Type B pancreatic cell (in vitro differentiated cells): ENCODE data around the gene EIF3I. TPM values are rescaled to one million over a fixed set of nuclear protein-coding genes. Genes with fewer than 3 reads are reported as not detected.
A peak's percentile ranks its signal among the peaks of the same experiment; 100 is the strongest.

Experiments
- DNase-seq: peaks from one replicate; pipeline ENCODE4 v3.0.0; 2021; ENCODE audit warnings: mixed read lengths; ENCODE audit not compliant: unreplicated experiment; ENCODE audit errors: extremely low spot score
- H3K27ac Mint-ChIP-seq: 2 replicates; pipeline ENCODE4 v1.8.0; 2021; ENCODE audit warnings: mild to moderate bottlenecking, mixed read lengths
- H3K27me3 Mint-ChIP-seq: 2 replicates; pipeline ENCODE4 v1.8.0; 2021; ENCODE audit warnings: mixed read lengths
- H3K36me3 Mint-ChIP-seq: 2 replicates; pipeline ENCODE4 v1.8.0; 2021; ENCODE audit warnings: mixed read lengths
- H3K4me1 Mint-ChIP-seq: one replicate; pipeline ENCODE4 v1.8.0; 2021; ENCODE audit warnings: mixed read lengths; ENCODE audit not compliant: unreplicated experiment
- H3K4me3 Mint-ChIP-seq: 2 replicates; pipeline ENCODE4 v1.8.0; 2021; ENCODE audit warnings: mild to moderate bottlenecking, mixed read lengths
- H3K9me3 Mint-ChIP-seq: 2 replicates; pipeline ENCODE4 v1.8.0; 2021; ENCODE audit warnings: mixed read lengths
- total RNA-seq: library from RNA; stranded (reverse); gene quantifications from 2 replicates; pipeline ENCODE4 v1.2.1, GENCODE V29; 2021; ENCODE audit warnings: low replicate concordance
- TF ChIP-seq, protein P1 (sequence below): fragments of 200-600 bp; sonication (generic); conservative IDR thresholded peaks from 2 replicates; pipeline ENCODE4 v1.5.0; 2021; ENCODE audit warnings: antibody characterized with exemption, mild to moderate bottlenecking

The EIF3I gene
- total RNA-seq, 1 donor from 2014 or later: 179 TPM

DNA sequence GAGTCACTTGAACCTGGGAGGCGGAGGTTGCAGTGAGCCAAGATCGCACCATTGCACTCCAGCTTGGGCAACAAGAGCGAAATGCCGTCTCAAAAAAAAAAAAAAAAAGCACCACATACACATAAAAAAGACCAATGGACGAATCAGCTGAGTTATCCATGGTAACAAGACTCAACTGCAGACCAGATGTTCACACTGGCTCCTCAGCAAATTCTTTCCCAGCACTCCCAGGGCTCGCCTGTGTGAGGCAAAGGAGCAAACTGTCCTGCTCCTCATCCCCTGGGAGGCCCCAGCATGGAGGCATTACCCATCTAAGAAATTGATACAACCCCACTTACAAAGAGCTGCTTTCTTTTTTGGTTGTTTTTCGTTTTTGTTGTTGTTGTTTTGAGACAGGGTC is 3.2 kb upstream of the EIF3I start:
- Mint-ChIP-seq H3K4me1 (peaks cover 18% of the 10 kb centered on the region), H3K36me3 (peaks cover 5% of the 10 kb centered on the region), H3K27ac (no peak overlapping the region), H3K27me3 (no peaks in the 10 kb centered on the region), H3K9me3 (no peaks in the 10 kb centered on the region), H3K4me3 (peak overlapping the region; percentile 63)
- TF ChIP-seq, protein P1, sequence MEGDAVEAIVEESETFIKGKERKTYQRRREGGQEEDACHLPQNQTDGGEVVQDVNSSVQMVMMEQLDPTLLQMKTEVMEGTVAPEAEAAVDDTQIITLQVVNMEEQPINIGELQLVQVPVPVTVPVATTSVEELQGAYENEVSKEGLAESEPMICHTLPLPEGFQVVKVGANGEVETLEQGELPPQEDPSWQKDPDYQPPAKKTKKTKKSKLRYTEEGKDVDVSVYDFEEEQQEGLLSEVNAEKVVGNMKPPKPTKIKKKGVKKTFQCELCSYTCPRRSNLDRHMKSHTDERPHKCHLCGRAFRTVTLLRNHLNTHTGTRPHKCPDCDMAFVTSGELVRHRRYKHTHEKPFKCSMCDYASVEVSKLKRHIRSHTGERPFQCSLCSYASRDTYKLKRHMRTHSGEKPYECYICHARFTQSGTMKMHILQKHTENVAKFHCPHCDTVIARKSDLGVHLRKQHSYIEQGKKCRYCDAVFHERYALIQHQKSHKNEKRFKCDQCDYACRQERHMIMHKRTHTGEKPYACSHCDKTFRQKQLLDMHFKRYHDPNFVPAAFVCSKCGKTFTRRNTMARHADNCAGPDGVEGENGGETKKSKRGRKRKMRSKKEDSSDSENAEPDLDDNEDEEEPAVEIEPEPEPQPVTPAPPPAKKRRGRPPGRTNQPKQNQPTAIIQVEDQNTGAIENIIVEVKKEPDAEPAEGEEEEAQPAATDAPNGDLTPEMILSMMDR: no peak
- DNase-seq: no peak

DNA sequence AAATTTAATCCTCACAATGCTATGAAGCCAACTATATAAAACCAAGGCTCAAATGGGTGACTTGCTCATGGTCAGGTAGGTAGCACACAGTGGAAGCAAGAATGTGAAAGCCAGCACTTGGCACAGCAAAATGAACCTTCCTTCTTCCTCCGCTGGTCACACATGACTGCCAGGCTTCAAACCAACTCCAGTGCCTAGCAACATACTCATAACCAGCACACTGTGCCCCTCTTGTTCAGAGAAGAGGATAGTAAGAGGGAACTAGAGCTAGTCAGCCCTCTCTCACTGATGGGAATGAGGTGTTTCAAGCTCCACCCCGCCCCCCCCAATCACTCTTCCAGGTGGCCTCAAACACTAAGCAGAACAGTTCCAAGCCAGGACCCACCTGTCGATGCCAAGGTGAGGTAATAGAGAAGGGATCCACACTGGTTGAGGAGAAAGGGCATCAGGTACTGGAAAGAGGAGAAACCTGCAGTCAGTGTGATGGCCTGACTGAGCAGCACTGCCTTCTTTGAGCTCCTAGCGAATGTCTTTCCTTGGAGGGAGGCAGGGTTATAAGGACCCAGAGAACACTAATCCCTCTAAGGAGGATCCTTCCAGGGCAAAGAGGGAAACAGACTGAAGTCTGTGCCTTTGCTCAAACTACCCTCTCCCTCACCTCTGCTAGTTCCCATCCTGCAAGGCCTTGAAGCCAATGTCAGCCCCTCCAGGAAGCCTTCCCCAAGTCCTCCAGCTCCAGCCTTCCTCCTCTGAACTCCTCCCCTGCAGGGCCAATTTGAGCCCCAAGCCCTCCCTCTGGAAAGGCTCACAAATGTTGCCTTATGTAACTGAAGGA is 1.2 kb upstream of the EIF3I start:
- Mint-ChIP-seq H3K4me3 (peak overlapping the region; percentile 98), H3K27ac (peak overlapping the region; percentile 98), H3K9me3 (no peaks in the 10 kb centered on the region), H3K4me1 (peaks cover 18% of the 10 kb centered on the region), H3K36me3 (peaks cover 13% of the 10 kb centered on the region), H3K27me3 (no peaks in the 10 kb centered on the region)
- TF ChIP-seq, protein P1: no peak
- DNase-seq: no peak

DNA sequence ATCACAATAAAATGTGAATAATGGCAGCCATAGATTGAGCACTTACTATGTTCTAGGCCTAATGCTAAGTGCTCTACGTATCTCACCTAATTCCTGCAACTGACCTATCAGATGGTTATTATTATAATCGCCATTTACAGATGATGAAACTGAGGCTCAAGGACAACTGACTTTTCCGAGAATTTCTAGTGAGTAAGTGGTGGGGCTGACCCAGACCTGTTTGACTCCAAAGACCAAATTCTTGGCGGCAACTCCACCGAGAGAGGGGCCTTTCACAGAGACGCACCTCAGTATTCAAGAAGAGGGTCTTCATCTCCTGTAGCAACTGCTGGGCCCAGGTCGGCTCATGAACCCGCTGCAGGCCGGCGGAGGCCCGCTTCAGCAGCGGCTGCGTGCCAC is 627 bp upstream of the EIF3I start:
- peaks cover 18% of the 10 kb centered on the region for H3K4me1 Mint-ChIP-seq
- H3K27me3 Mint-ChIP-seq: no peaks in the 10 kb centered on the region
- TF ChIP-seq, protein P1: no peak
- peak overlapping the region; percentile 98 for H3K4me3 Mint-ChIP-seq
- no peak for DNase-seq
- peak overlapping the region; percentile 98 for H3K27ac Mint-ChIP-seq
- peaks cover 13% of the 10 kb centered on the region for H3K36me3 Mint-ChIP-seq
- no peaks in the 10 kb centered on the region for H3K9me3 Mint-ChIP-seq

DNA sequence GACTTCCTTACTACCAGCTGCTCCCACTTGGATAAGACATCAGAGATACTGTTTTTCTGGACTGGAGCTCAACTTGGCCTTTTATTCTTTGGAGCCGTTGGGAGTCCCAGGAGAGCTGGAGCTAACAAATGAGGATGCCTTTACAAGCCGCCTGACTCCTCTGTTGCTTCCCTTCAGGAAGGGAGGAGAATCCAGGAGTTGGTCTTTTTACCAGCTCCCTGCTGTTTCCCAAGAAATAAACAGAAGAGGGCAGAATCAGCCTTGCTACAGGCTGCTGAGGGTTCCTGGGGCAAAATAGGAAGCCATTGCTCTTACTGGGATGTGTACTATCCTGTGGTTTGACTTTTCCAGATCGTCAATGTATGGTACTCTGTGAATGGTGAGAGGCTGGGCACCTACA is 1.5 kb downstream of the EIF3I start:
- TF ChIP-seq, protein P1: no peak
- peak overlapping the region; percentile 75 for H3K27ac Mint-ChIP-seq
- H3K9me3 Mint-ChIP-seq: no peaks in the 10 kb centered on the region
- H3K36me3 Mint-ChIP-seq: peaks cover 23% of the 10 kb centered on the region
- no peak for DNase-seq
- no peaks in the 10 kb centered on the region for H3K27me3 Mint-ChIP-seq
- peaks cover 18% of the 10 kb centered on the region for H3K4me1 Mint-ChIP-seq
- peak overlapping the region; percentile 98 for H3K4me3 Mint-ChIP-seq

DNA sequence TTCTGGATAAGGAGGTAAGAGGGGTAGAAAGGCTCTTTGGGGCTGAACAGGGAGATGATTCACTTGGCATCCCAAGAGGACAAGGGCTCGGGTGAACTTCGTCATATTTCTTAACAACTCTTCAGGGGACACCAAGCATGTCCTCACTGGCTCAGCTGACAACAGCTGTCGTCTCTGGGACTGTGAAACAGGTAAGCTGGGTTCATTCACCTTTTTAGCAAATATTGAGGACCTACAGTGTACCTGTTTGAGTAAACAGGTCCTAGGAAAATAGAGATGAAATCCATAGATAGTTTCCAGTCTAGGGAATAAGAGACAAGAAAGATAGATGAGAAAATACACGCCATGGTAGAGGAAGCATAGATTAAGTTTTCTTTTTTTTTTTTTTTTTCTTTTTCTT is 2.1 kb downstream of the EIF3I start:
- peaks cover 25% of the 10 kb centered on the region for H3K36me3 Mint-ChIP-seq
- H3K4me3 Mint-ChIP-seq: peak overlapping the region; percentile 74
- TF ChIP-seq, protein P1: no peak
- no peaks in the 10 kb centered on the region for H3K9me3 Mint-ChIP-seq
- peaks cover 18% of the 10 kb centered on the region for H3K4me1 Mint-ChIP-seq
- H3K27ac Mint-ChIP-seq: peak overlapping the region; percentile 75
- no peak for DNase-seq
- H3K27me3 Mint-ChIP-seq: no peaks in the 10 kb centered on the region
